SH-SY5Y (cell line): ENCODE data around the gene USHBP1.

ENCODE experiments used
- GATA2 ChIP-seq: IDR thresholded peaks from 2 replicates; pipeline ENCODE4 v1.6.1; 2011; ENCODE audit warnings: mild to moderate bottlenecking, low read depth, low read length
- GATA3 ChIP-seq: IDR thresholded peaks from 2 replicates; pipeline ENCODE4 v1.6.1; 2011; ENCODE audit warnings: low read depth, mild to moderate bottlenecking, low read length, moderate library complexity

USHBP1 gene

DNA sequence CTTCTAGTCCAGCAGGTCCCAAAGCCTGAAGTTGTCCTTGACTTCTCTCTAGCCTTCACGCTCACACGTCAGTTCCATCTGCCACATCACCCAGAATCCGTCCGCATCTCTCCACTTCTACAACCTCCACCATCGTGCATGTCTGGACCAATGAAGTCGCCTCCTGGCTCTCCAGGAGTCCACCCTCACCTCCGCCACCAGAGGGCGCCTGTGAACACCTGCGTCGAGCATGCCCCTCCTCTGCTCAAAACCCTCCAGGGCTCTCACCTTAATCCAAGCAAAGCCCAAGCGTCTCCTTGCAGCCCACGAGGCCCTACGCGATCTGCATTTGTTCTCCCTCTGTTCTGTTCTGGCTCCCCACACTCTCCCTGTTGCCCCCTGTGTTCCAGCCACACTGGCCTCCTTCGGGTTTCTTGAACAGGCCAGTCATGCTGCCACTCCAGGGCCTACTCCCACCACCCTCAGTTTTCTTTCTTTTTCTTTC is 3.7 kb downstream of the USHBP1 start:
- no peak for TF ChIP-seq GATA2
- TF ChIP-seq GATA3 = no peak

DNA sequence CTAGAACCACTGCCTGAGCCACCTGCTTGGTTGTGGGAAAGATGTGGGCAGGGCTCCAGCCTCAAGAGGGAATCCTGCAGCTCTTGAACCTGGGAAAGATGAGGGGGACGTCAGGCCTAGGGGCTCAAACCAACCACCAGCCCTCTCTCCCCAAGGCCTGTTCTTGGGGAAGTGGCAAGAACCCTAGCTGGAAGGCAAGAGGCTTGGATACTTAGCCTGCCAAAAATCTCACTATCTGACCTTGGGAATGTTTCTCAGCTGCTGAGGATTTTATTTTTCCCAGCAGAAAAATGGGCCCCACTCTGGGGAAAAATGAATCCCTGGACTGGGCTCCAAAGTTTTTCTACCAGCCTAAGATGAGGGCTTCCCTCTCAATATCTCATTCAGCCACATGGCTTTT is 4.6 kb downstream of the USHBP1 start:
- TF ChIP-seq GATA2 = no peak
- TF ChIP-seq GATA3 = no peak

DNA sequence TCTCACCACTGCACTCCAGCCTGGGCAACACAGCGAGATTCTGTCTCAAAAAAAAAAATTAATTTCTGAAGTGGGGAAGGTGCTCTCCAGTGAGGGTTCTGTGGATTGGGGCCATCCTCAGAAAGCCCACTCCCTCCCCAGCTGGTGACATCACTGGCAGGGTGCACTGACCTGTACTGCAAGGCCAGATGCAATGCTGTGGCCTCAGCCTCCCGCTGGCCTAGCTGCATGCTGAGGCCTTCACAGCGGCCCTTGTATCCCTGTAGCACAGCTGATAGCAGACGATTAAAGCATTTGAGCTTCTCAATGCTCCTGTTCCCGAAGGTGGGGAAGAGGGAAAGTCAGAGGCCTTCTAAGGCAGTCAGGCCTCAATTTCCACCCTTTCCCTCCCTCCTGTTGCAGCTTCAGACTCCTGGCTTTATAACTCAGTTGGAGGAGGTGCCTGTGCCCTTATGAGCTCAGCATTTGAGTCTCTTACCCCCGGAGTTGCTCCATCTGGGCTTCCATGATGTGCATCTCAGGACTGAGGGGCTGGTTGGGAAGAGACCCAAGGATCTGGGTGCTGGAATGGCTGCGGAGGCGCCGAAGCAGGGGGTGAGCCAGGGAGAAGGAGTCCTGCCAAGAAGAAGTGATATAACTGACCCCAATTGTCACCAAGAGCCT is 5.3 kb downstream of the USHBP1 start:
- TF ChIP-seq GATA3 (no peak), GATA2 (no peak)

DNA sequence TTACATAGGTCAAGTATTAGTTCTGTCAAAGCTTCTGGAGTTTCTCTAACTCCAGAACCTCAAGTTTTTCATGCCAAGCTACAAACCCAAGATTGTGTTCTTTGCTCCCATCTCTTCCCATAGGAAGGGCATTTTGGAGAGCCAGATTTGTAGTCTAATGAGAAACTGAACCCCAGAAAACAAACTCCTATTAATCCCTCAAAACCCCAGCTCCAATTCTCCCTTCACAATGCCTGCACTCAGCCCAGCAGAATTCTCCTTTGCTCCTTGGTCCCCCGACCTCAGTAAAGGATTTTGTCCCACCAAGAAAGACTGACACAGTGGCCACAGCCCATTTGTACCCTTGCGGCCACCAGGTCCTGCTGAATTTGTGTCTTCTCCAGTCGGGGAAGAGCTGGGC is 8.4 kb downstream of the USHBP1 start:
- TF ChIP-seq GATA3 = no peak
- TF ChIP-seq GATA2 = no peak

DNA sequence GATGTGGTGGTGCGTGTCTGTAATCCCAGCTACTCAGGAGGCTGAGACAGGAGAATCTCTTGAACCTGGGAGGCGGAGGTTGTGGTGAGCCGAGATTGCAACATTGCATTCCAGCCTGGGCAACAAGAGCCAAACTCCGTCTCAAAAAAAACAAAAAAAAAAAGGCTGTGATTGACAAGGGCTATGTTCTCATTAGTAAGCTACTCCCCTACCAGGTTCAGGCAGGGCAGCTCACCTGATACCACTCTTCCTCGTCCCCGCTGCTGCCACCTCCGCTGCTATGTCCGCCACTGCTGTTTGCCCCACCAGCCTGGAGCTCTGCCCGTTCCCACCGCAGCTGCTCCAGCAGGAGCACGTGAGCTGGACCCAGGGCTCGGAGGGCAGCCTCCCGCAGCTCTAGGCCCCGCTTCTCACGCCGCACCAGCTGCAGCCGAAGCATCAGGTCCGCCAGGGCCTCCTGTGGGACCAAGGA is 9.4 kb downstream of the USHBP1 start:
- TF ChIP-seq GATA3 (no peak), GATA2 (no peak)

DNA sequence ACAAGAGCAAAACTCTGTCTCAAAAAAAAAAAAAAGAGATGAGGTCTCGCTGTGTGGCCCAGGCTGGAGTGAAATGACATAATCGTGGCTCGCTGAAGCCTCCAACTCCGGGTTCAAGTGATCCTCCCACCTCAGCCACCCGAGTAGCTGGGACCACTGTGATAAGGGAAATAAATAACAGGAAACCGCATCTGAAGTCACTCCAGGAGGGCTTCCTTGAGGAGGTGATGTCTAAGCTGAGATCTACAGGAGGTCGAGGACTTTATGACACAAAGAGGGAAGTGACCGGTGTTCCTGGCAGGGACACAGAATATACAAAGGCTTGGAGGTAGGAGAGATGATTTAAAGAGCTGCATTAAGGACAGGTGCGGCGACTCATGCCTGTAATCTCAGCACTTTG is 9.9 kb downstream of the USHBP1 start:
- no peak for TF ChIP-seq GATA2
- TF ChIP-seq GATA3 = no peak

DNA sequence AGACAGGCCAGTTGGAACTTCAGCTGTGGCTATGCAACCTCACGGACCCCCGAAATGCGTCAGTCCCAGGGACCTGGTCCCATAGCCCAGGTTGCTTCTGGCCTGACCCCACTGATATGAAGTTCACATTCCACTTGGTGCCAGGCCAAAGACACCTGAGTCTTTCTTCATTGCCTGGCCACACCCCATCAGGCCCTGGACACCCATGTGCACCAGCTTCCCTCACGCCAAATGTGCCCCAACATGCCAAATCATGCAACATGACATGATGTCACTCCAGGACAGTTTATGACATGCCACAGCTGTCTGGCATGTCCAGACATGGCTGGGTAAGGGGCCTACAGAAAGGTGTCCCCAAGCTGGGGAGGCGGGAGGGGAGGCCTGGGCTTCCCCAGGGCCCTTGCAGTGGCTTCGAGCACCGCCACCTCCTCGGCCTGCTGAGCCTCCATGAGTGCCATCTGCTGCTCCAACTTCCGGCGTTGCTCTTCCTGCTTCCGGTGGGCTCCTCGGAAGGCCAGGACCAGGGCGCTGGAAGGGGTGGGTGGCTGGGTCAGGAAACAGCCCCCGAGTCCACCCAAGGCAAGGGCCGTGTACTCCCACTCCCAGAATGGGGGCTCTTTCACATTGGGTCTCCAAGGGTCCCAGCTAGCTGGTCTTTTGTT is 14.5 kb downstream of the USHBP1 start:
- TF ChIP-seq GATA2 = no peak
- no peak for TF ChIP-seq GATA3

DNA sequence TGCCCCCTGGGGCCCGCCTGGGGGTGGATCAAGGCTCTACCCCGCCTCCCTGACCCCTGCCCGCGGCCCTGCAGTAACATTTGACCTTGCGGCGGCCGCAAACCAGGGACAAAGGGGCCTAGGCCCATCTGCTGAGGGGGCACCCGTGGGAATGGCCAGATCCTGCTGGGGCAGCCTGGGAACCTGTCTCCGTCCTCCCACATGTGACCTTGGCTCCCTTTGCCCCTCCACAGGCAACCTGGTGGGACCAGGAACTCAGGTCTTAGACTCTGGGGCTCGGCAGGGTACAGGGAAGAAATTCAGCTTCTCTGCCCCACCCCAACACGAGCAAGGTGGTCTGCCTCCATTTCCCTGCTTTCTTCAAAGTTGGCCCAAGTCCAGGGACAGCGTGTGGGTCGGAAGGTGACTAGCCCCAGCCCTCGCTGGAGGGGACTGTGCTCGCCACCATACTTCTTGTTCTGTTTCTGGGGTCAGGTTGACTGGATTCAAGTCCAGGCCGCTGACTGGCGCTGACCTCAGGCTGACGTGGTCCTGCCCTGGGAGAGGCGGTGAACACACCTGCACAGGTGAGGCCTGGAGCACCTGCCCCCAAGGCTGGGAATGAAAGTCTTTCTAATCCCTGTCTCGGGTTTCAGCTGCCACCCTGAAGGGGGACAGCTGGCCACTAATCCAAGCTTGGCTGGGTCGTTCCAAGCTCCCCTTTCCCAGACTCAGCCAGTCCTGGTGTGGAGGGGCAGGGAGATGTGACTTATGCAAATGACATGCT is 16.4 kb downstream of the USHBP1 start:
- no peak for TF ChIP-seq GATA3
- no peak for TF ChIP-seq GATA2

DNA sequence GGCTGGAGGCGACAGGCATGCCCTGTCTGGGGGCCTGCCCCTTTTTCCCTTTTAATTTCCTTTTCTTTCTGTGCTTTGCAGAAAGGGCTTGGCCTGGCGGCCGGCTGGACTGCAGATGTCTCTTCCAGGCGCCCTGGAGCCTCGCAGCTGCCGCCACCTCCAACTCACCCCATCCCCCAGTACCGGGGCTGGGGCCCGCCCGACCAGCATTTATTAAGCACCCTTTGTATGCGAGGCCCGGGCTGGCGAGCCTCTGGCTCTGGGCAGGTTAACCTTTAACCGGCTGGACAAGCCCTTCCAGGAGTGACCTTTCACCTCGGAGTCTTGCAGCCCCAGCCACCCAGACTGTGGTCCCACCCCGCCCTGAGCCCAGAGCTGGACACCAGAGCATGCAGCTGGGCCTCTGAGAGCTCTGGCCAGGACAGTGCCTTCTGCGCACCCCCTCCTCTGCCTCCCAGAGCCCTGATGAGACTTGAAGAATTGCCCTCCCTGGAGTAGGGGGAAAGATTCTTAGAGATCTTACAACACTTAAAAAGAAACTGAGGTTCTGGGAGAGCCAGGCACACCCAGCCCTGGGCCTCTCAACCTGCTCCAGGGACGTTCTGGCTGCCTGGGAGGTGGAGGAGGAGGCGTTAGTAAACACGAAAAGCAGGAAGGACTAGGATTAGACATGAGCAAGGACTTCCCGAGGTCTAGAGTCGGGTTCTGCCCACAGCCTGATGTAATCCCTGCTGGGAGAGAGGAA is 17.7 kb downstream of the USHBP1 start:
- TF ChIP-seq GATA3 (no peak), GATA2 (no peak)

DNA sequence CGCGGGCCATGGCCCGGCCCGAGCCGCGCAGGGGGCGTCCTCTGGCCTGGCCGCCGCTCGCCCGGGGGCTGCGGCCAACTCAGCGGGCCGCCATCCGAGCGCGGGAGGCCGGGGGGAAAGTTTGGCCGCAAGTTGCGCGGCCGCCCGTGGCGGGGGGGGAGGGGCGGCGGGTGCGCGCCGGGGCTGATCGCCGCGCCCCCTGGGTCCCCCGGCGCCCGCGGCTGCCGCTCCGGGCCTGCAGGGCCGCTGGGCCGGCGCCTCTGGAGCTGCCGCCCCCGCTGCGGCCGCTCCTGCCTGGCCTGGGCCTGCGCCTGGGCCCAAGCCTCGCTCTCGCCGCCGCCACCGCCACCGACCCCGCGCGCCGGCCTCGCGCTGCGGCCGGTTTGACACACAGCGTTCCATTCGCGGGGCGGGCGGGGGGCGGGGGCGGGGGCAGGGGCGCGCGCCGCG is 19.0 kb downstream of the USHBP1 start, which contains the start of gene NR2F6:
Gene NR2F6, minus strand, starts transcription at position 385 of the 450 bp plus-strand sequence. CDS start 699 bp downstream, outside the sequence.
- TF ChIP-seq GATA3 = no peak
- TF ChIP-seq GATA2 = no peak

DNA sequence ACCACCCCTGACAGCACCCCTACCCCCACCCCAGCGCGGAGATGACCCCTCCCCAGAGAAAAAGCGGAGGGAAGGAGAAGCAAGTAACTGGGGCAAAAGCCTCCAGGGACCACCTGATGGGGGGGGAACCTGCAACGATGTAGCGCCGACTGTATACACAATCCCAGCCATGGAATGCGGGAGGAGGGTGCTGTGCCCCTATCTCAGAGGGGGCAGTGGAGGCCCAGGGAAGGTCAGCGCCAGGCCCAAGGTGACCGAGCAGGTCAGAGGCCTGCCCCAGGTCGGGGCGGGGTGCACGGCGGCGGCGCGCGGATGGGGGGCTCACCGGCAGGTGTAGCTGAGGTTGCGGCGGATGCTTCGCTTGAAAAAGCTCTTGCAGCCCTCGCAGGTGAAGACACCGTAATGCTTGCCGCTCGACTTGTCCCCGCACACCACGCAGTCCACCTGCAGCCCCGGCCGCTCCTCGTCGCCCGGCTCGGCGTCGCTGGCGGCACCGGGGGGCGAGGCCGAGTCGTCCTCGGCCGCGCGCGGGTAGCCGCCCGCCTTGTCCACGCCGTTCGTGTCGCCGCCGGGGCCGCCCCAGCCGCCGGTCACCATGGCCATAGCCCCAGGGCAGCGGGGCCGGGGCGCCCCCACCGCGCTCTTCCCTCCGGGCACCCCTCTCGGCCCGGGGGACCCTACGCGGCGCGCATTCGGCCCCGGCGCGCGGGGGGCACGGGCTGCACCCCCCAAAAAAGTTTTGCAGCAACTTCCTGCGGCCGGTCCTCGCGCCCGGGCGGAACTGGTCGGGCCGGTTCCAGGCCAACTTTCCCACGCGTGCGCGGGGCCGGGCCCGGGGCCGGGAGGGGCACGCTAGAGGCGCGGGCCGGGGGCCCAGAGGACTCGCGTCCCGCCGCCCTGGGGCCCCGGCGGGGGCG is 19.7 kb downstream of the USHBP1 start:
- TF ChIP-seq GATA3 (no peak), GATA2 (no peak)

DNA sequence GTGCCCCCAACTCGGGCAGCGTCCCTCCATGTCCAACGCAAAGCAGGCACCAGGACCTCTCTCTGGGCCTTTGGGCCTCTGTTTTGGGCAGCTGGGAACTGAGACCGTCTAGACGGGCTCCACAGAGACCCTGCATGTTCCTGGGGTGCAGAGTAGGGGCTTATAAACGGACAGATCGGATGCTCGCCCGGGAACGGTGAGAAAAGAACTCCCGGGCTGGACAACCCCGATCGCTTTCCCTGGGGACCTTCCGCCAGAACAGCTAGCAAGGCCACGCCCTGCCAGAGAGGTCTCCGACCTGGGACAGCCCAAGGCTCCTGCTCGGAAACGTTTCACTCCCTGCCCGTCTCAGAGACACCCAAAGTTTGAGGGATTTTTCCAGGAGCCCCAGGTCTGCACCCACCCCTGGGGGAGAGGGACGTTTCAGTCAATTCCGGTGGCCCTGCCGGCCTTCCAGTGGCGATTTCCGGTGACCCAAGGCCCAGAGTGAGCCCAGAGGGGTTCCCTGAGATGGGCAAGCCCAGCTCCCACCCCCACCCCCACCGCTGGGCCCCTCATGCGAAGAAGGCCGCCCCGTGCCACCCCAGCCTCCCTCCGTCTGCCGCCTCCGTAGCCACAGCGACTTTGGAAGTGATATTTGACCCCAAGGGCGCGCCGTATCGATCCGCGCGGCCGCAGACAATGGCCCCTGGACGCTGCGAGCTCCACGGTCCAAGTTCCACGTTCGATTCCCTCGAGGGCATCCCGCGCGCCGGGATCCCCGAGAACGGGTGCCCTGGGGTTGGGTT is 20.5 kb downstream of the USHBP1 start:
- TF ChIP-seq GATA2 (no peak), GATA3 (no peak)
